Neutrophil (primary cell): ENCODE data around the gene STOML3.

Experiments
- H3K27ac ChIP-seq: fragments of 200-600 bp; sonication (generic); 2 replicates; pipeline ENCODE4 v1.5.1; 2016; ENCODE audit warnings: mild to moderate bottlenecking, moderate library complexity
- H3K27me3 ChIP-seq: fragments of 200-600 bp; sonication (generic); 2 replicates; pipeline ENCODE4 v1.6.0; 2016; ENCODE audit warnings: mild to moderate bottlenecking
- H3K36me3 ChIP-seq: fragments of 200-600 bp; sonication (generic); 2 replicates; pipeline ENCODE4 v1.5.1; 2017
- H3K4me1 ChIP-seq, 2 experiments: fragments of 200-600 bp in 1 of 2; sonication (generic) in 1 of 2; 1 replicate in 1 of 2; 2 replicates in 1 of 2; pipeline versions ENCODE4 v1.5.1 to v1.6.1; 2013 to 2016; ENCODE audit warnings: low read depth in 1 of 2, low read length in 1 of 2, mild to moderate bottlenecking in 1 of 2, moderate library complexity in 1 of 2; ENCODE audit not compliant: control insufficient read depth in 1 of 2, insufficient read depth in 1 of 2
- H3K4me3 ChIP-seq, 2 experiments: fragments of 200-600 bp in 1 of 2; sonication (generic) in 1 of 2; 1 replicate in 1 of 2; 2 replicates in 1 of 2; pipeline ENCODE4 v1.5.1; 2013 to 2016; ENCODE audit warnings: low read depth in 1 of 2, low read length in 1 of 2, mild to moderate bottlenecking in 1 of 2, moderate library complexity in 1 of 2
- H3K9me3 ChIP-seq: fragments of 200-600 bp; sonication (generic); 2 replicates; pipeline ENCODE4 v1.5.1; 2016
- TF ChIP-seq, protein P1 (sequence below): fragments of 200-600 bp; sonication (generic); IDR thresholded peaks from 2 replicates; pipeline ENCODE4 v1.5.1; 2016; ENCODE audit warnings: antibody characterized with exemption

The STOML3 gene

DNA sequence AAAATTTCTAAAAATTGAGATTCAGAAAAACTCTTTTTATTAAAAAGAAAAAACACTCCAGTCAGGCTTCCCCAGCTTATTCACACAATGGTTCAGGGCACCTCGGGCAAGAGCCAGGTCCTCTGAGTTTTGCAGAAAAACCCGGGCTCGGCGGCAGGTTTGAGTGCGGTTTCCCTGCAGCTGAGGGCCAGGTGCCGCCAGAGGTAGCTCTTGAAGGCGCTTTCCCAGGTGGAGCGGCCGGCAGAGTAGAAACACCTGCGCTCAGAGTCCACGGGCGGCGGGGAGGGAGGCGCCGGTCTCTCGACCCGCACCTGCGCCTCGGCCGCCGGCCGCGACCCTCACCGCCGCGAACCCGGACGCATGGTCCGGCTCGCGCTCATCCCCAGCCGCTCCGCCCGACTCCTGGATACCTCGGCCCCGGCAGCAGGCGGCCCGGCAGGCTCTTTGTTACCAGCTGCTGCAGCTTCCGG is 46.8 kb upstream of the STOML3 start:
- Histone ChIP-seq H3K27me3 (no peaks in the 10 kb centered on the region), H3K27ac (peak overlapping the region; percentile 88), H3K4me1 (peaks cover 60 to 64% of the 10 kb centered on the region in 2 experiments), H3K4me3 (peak overlapping the region; percentile 80 to 92), H3K36me3 (no peaks in the 10 kb centered on the region), H3K9me3 (no peaks in the 10 kb centered on the region)
- TF ChIP-seq, protein P1, sequence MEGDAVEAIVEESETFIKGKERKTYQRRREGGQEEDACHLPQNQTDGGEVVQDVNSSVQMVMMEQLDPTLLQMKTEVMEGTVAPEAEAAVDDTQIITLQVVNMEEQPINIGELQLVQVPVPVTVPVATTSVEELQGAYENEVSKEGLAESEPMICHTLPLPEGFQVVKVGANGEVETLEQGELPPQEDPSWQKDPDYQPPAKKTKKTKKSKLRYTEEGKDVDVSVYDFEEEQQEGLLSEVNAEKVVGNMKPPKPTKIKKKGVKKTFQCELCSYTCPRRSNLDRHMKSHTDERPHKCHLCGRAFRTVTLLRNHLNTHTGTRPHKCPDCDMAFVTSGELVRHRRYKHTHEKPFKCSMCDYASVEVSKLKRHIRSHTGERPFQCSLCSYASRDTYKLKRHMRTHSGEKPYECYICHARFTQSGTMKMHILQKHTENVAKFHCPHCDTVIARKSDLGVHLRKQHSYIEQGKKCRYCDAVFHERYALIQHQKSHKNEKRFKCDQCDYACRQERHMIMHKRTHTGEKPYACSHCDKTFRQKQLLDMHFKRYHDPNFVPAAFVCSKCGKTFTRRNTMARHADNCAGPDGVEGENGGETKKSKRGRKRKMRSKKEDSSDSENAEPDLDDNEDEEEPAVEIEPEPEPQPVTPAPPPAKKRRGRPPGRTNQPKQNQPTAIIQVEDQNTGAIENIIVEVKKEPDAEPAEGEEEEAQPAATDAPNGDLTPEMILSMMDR: no peak

DNA sequence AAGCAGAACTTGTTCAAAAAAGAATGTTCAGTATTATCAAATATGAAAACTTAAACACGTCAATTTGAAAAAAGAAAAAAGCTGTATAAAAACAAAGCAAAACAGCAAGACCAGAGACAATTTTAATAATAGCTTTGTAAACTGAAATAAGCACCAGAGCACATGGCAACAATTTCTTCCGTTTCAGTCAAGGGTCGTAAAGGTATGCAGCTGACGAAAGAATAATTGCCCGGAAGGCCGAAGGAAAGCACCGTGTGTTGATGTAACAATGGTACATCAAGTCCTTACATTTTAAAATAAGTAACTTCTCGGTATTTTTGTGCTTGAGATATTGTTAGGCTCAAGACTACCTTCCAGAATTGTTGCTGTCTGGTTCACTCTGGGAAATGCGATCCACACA is 45.6 kb upstream of the STOML3 start:
- Histone ChIP-seq H3K4me1 (peaks cover 59 to 64% of the 10 kb centered on the region in 2 experiments), H3K9me3 (no peaks in the 10 kb centered on the region), H3K27ac (peak overlapping the region; percentile 15), H3K4me3 (peak overlapping the region; percentile 80 to 92), H3K36me3 (no peaks in the 10 kb centered on the region), H3K27me3 (no peaks in the 10 kb centered on the region)
- TF ChIP-seq, protein P1: no peak

DNA sequence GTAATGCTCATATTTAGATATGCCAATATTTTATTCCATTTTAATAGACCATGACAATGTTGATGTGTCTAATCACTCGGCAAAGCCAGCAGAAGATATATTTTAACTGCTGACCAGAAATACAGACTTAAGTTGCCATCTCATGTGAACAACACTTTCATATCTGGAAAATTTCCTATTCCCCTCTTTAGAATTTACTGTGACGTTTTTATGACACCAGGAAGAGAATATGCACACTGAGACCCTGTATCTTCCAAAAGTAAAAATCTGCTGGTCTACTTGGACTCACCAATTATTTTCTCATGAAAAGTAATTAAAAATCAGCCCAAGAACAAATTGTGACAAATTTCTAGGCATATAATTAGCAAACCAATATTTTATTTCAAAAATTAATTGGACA is 45.2 kb upstream of the STOML3 start:
- H3K4me1 ChIP-seq: peaks cover 55 to 62% of the 10 kb centered on the region in 2 experiments
- H3K27me3 ChIP-seq: no peaks in the 10 kb centered on the region
- peak overlapping the region in 1 of 2 experiments; percentile 80 for H3K4me3 ChIP-seq
- TF ChIP-seq, protein P1: no peak
- H3K27ac ChIP-seq: no peak overlapping the region
- no peaks in the 10 kb centered on the region for H3K9me3 ChIP-seq
- H3K36me3 ChIP-seq: peaks cover 2% of the 10 kb centered on the region

DNA sequence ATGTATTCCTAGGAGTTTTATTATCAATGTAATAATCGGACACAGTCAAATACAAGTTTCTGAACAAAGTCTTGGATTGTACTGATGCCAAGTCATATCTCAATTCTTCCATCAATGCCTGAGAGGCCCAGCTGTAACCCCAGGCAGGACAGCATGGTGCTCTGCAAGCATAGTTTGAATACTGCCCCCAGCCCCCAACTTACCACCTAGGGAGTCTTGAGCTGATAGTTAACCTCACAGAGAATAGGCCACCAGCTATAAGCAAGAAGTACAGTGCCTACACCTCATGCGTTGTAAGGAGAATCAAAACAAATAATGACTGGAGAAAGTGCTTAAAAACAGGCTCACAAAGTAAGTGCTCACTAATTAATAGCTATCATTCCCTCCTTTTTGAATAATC is 44.6 kb upstream of the STOML3 start:
- H3K9me3 ChIP-seq: no peaks in the 10 kb centered on the region
- H3K36me3 ChIP-seq: peaks cover 8% of the 10 kb centered on the region
- no peak overlapping the region for H3K27ac ChIP-seq
- H3K27me3 ChIP-seq: no peaks in the 10 kb centered on the region
- H3K4me1 ChIP-seq: peaks cover 49 to 56% of the 10 kb centered on the region in 2 experiments
- H3K4me3 ChIP-seq: no peak overlapping the region
- TF ChIP-seq, protein P1: no peak

DNA sequence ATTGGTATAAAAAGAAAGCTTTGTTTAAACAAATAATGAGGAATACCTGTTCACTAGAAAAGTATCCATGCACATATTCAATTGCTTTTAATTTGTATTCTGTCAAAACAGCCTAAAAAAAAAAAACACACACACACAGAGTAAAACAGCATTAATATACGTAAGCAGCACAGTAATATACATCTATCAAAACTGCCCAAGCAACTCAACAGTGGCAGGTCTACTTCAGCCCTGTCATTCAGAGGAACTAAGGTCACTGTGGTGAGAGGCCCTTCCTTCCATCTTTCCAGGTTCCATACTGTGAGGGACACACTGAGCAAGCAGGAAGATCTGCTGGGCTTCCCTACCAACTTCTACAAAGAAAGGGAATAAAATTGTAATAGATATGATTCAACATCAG is 43.5 kb upstream of the STOML3 start:
- no peaks in the 10 kb centered on the region for H3K9me3 ChIP-seq
- peaks cover 8% of the 10 kb centered on the region for H3K36me3 ChIP-seq
- H3K27me3 ChIP-seq: no peaks in the 10 kb centered on the region
- TF ChIP-seq, protein P1: no peak
- no peak overlapping the region for H3K4me3 ChIP-seq
- H3K4me1 ChIP-seq: peaks cover 38 to 44% of the 10 kb centered on the region in 2 experiments
- H3K27ac ChIP-seq: no peak overlapping the region

DNA sequence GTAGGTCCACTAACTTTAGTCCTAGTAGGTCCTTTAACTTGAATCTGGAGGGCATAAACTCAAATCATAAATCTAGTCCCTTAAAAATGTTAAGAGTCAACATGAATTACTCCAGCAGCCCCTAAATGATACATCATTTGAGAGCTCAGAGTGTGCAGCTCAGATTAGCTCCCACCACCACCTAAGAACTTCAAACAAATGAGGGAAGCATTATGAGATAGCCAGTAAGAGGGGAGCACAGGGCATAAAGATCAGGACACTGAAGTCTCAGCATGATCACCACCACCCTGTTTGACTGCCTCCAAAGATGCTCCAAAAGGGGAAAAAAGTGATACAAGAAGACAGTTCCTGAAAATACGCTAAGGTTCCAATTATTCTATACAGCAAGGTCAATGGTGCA is 41.5 kb upstream of the STOML3 start:
- H3K4me3 ChIP-seq: no peak overlapping the region
- H3K27ac ChIP-seq: no peak overlapping the region
- peaks cover 28 to 31% of the 10 kb centered on the region in 2 experiments for H3K4me1 ChIP-seq
- H3K36me3 ChIP-seq: peaks cover 14% of the 10 kb centered on the region
- no peaks in the 10 kb centered on the region for H3K27me3 ChIP-seq
- H3K9me3 ChIP-seq: no peaks in the 10 kb centered on the region
- TF ChIP-seq, protein P1: no peak
